Activated CD4-positive, CD25-positive, alpha-beta regulatory T cell treated with anti-CD3 and anti-CD28 coated beads, Interleukin-2, amount 50 U/mL, for 24 hours (primary cell): ENCODE data around the gene PLEKHJ1.
A peak's percentile ranks its signal among the peaks of the same experiment; 100 is the strongest.

Experiments used
- ATAC-seq, 2 donors: fragments of 150-1000 bp; cut with Tn5 transposase; one replicate each; pipeline ENCODE4 v1.10.0; 2021; ENCODE audit warnings: mild to moderate bottlenecking in 1 of 2, moderate library complexity in 1 of 2

PLEKHJ1 gene

GRCh38 chr19:2269244-2270156 is 33.4 kb upstream of the PLEKHJ1 start:
- ATAC-seq, result peak; percentile 82 to 85

DNA sequence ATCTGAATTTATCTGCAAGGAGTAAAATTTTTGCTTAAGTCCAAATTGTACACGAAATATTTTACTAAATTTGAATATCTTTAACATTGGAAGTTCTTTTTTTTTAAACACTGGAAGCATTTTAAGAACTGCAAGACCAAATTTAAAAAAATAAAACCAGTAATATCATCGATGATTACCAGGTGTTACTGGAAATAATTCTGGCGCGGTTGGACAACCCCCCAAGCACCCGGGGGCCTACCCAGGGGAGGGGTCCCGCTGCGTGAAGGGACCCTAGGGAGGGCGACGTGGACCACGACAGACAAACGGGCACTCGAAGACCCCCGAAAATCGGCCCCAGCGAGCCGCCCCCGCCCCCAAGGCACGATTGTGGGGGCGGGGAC is 32.7 kb upstream of the PLEKHJ1 start:
- no peak for ATAC-seq

- ATAC-seq, result no peak
Measured at GRCh38 chr19:2268480-2268830, 32.3 kb upstream of the PLEKHJ1 start.

DNA sequence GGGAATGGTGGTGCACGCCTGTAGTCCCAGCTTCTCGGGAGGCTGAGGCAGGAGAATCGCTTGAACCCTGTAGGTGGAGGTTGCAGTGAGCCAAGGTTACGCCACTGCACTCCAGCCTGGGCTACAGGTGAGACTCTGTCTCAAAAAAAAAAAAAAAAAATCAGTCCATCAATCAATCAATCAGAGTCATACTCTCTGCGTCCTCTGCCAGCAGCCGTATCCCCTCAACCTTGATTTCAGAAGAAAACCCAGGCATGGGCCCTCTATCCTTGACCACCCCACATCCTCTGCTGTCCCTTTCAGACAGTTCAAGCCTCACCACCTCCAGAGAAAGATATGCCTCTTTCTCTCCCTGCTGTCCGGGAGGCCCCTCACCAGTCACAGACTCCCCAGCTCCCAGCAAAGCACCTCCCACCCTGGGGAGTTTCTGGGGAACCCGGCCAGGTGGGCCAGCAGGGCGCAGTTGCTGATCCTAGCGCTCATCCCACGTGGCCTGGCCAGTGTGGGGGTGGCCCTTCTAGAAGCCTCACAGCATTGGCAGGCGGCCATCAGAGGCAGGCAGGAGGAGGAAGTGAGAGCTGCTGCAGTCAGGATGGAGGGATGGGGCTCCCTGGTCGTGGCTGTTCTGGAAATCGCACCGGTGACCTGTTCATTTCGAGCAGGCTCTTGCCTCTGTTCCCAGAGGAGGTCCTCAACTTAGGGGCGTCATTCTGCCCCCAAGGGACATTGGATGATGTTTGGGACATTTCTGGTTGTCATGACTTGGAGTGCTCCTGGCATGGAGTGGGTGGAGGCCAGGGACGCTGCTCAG is 30.3 kb upstream of the PLEKHJ1 start:
- no peak for ATAC-seq

- ATAC-seq, result no peak
Measured at GRCh38 chr19:2261438-2262172, 25.5 kb upstream of the PLEKHJ1 start.

DNA sequence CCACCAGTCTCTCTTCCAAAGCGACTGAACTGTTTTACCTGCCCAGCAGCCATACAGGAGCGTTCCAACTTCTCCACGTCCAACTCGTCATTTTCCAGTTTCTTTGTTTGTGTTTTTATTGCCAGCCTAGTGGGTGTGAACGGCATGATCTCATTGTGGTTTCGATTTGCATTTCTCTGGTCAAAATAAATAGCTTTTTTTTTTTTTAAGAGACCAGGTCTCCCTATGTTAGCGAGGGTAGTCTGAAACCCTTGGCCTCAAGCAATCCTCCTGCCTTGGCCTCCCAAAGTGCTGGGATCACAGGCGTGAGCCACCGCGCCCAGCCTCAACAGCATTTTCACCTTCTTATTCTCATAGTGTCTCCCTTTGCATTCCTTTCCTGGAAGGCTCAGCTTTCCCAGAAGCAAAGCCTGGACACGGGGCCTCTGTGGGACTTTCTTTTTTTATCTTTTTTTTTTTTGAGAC is 24.2 kb upstream of the PLEKHJ1 start:
- peak in 1 of 2 donors; percentile 18 for ATAC-seq

GRCh38 chr19:2259336-2259735 is 23.2 kb upstream of the PLEKHJ1 start:
- no peak for ATAC-seq

GRCh38 chr19:2255982-2256685 is 20.0 kb upstream of the PLEKHJ1 start, which contains the start of gene JSRP1:
Gene JSRP1, minus strand, starts transcription at chr19:2256417. Its CDS starts 1,103 bp downstream, at chr19:2255314.
- ATAC-seq, result no peak

GRCh38 chr19:2255112-2255845 is 19.1 kb upstream of the PLEKHJ1 start:
- ATAC-seq, result no peak

DNA sequence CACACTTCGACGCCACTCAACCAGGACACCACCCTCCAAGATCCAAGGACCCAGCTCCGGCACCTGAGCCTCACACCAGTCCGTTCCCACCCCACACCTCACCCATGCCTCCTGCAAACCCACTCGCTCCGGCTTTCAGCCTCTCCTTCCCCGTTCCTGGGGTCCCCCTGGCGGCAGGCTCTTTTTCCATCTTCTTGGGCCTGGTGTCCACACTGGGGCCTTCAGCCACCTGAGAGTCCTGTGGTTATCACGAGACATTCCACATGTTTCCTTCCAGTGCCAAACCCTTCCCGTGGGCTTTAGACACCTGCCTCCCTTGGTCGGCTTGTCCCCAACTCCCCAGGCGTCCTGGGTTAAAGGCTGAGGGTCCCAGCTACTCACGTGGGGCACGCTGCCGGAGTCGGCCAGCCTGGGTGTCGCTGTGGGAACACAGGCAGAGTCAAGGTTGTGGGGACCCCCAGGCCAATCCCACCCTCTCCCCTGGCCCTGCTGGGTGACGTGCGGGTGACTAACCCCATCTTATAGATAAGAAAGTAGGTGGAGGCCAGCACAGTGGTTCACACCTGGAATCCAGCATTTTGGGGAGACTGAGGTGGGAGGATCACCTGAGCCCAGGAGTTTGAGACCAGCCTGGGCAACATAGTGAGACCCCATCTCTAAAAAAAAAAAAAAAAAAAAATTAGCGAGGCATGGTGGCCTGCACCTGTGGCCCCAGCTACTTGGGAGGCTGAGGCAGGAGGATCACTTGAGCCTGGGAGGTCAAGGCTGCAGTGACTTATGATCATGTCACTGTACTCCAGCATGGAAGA is 18.1 kb upstream of the PLEKHJ1 start:
- ATAC-seq, result no peak

GRCh38 chr19:2253106-2254063 is 17.3 kb upstream of the PLEKHJ1 start:
- ATAC-seq, result peak; percentile 32 to 39

- ATAC-seq, result peak; percentile 1 to 3
Measured at GRCh38 chr19:2252797-2253105, 16.6 kb upstream of the PLEKHJ1 start.

GRCh38 chr19:2252055-2252796 is 16.1 kb upstream of the PLEKHJ1 start:
- ATAC-seq, result no peak

DNA sequence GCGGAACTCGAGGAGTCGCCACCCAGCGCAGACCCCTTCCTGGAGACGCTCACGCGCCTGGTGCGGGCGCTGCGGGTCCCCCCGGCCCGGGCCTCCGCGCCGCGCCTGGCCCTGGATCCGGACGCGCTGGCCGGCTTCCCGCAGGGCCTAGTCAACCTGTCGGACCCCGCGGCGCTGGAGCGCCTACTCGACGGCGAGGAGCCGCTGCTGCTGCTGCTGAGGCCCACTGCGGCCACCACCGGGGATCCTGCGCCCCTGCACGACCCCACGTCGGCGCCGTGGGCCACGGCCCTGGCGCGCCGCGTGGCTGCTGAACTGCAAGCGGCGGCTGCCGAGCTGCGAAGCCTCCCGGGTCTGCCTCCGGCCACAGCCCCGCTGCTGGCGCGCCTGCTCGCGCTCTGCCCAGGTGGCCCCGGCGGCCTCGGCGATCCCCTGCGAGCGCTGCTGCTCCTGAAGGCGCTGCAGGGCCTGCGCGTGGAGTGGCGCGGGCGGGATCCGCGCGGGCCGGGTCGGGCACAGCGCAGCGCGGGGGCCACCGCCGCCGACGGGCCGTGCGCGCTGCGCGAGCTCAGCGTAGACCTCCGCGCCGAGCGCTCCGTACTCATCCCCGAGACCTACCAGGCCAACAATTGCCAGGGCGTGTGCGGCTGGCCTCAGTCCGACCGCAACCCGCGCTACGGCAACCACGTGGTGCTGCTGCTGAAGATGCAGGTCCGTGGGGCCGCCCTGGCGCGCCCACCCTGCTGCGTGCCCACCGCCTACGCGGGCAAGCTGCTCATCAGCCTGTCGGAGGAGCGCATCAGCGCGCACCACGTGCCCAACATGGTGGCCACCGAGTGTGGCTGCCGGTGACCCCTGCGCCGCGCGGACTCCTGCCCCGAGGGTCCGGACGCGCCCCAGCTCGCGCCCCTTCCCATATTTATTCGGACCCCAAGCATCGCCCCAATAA is 15.3 kb upstream of the PLEKHJ1 start:
- peak; percentile 19 to 25 for ATAC-seq

GRCh38 chr19:2250766-2251105 is 14.6 kb upstream of the PLEKHJ1 start:
- ATAC-seq, result no peak

DNA sequence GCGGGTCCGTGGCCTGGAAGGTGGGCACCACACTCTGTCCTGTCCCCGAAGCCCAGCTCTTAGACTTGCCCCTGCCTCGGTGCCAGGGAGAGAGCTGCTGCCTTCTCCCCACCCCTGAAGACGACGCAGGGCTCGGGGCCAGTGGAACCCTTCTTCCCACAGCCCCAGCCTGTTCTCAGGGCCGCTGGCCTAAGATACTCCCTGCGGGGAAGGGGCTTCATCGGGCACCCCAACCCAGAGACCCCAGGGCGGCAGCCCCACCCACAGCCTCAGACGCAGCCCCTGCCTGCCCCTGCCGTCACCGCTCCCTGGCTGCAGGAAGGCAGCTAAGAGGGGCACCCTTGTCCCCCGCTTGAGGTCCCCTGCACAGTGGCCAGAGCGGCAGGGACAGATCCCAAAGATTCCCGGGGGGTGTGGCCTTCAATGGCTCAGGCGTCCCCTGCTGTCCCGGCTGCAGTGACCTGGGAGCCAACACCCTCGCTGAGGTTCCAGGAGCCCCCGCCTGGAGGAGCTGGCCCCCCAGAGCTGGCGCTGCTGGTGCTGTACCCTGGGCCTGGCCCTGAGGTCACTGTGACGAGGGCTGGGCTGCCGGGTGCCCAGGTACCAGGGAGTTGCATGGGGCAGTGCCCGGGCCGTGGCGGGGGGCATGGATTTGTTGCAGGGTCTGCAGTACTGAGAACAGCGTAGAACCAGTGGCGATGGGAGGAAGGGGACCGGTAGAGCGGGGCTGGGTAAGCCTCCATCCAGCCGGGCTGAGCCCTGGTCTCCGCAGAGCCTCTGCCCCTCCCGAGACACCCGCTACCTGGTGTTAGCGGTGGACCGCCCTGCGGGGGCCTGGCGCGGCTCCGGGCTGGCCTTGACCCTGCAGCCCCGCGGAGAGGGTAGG is 14.0 kb upstream of the PLEKHJ1 start:
- ATAC-seq, result no peak
